HT1080 (cell line): ENCODE measurements around the gene ERG. TPM values are rescaled to one million over a fixed set of nuclear protein-coding genes. Genes with fewer than 3 reads are reported as not detected.

ENCODE experiments used
- DNase-seq: peaks from one replicate; pipeline ENCODE4 v3.0.0-alpha.2; 2015; ENCODE audit warnings: low read depth
- total RNA-seq: library from RNA; depleted of rRNA; stranded (reverse); fragments of >200 nt; shearing (Covaris generic); gene quantifications from 2 replicates; pipeline ENCODE4 v1.2.3, GENCODE V29; 2014

Gene ERG
- total RNA-seq, 1 experiment from 2014 or later = not detected

GRCh38 chr21:38434913-38435533 is 63.3 kb downstream of the ERG start:
- peak; percentile 73 for DNase-seq

GRCh38 chr21:38433471-38433870 is 64.8 kb downstream of the ERG start:
- DNase-seq = no peak

- no peak for DNase-seq
Measured at GRCh38 chr21:38430401-38430984, 67.8 kb downstream of the ERG start.

GRCh38 chr21:38429011-38429410 is 69.3 kb downstream of the ERG start:
- no peak for DNase-seq

GRCh38 chr21:38428211-38428610 is 70.1 kb downstream of the ERG start:
- no peak for DNase-seq

- DNase-seq = no peak
Measured at GRCh38 chr21:38424305-38425019, 73.8 kb downstream of the ERG start.

GRCh38 chr21:38422082-38422481 is 76.2 kb downstream of the ERG start:
- no peak for DNase-seq

- DNase-seq = no peak
Measured at GRCh38 chr21:38420140-38420539, 78.1 kb downstream of the ERG start.

GRCh38 chr21:38417726-38418125 is 80.6 kb downstream of the ERG start:
- no peak for DNase-seq

GRCh38 chr21:38416791-38417190 is 81.5 kb downstream of the ERG start:
- peak; percentile 10 for DNase-seq

- DNase-seq = no peak
Measured at GRCh38 chr21:38413958-38414548, 84.2 kb downstream of the ERG start.

GRCh38 chr21:38410466-38410865 is 87.8 kb downstream of the ERG start:
- no peak for DNase-seq

GRCh38 chr21:38409907-38410306 is 88.4 kb downstream of the ERG start:
- DNase-seq = no peak

GRCh38 chr21:38404177-38404576 is 94.1 kb downstream of the ERG start:
- DNase-seq = no peak

- DNase-seq = no peak
Measured at GRCh38 chr21:38402795-38403194, 95.5 kb downstream of the ERG start.

- DNase-seq = no peak
Measured at GRCh38 chr21:38402291-38402690, 96.0 kb downstream of the ERG start.

GRCh38 chr21:38401191-38401926 is 96.9 kb downstream of the ERG start:
- DNase-seq = no peak

GRCh38 chr21:38400195-38400919 is 97.9 kb downstream of the ERG start:
- no peak for DNase-seq

GRCh38 chr21:38399103-38399502 is 99.2 kb downstream of the ERG start:
- DNase-seq = no peak

GRCh38 chr21:38396325-38396724 is 102.0 kb downstream of the ERG start:
- DNase-seq = no peak

- DNase-seq = no peak
Measured at GRCh38 chr21:38395581-38395980, 102.7 kb downstream of the ERG start.
